Vagina (tissue), 2 donors: ENCODE measurements around the gene WARS2.

ENCODE experiments used
- POLR2A ChIP-seq, 2 donors: fragments of 450-650 bp; IDR thresholded peaks; one replicate each; pipeline ENCODE4 v1.6.1; 2017; ENCODE audit warnings: antibody characterized with exemption in 2 of 2, mild to moderate bottlenecking in 2 of 2, moderate library complexity in 2 of 2
- POLR2AphosphoS5 ChIP-seq, 2 donors: sonication (generic); formaldehyde crosslinking; IDR thresholded peaks; one replicate each; pipeline ENCODE4 v1.9.0; 2017; ENCODE audit warnings: antibody characterized with exemption in 2 of 2, mild to moderate bottlenecking in 2 of 2, low read depth in 1 of 2; ENCODE audit not compliant: insufficient read depth in 1 of 2
- TF ChIP-seq, protein P1 (sequence below), 3 experiments: fragments of 450-650 bp in 2 of 3; fragments of 200-600 bp in 1 of 3; sonication (generic) in 1 of 3; IDR thresholded peaks; one replicate each; pipeline ENCODE4 v1.5.1; 2017 to 2019; ENCODE audit warnings: antibody characterized with exemption in 3 of 3, mild to moderate bottlenecking in 2 of 3, moderate library complexity in 2 of 3

DNA sequence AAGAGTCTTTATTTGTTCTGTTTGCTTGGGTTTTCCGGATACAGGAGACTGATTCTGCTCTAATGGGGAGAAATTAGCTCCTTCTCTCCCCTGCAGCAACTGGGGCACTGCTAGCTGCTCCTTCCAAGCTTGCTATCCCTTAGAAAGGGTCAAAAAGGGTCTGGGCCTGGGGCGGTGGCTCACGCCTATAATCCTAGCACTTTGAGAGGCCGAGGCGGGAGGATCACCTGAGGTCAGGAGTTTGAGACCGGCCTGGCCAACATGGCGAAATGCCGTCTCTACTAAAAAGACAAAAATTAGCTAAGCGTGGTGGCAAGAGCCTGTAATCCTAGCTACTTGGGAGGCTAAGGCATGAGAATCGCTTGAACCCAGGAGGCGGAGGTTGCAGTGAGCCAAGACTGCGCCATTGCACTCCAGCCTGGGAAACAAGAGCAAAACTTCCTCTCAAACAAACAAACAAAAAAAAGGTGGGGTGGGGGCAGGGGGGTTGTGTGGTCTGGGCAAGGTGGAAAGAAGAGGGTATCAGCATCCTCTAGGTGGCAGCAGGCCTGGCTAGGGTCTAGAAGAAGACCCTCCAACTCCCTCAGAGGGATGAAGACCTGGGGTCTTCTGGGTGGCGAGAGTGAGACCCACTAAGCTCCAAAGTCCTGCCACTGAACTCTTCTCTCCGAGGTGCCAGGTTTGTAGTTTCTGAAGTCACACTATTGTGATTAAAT is 136.9 kb downstream of the WARS2 start:
- TF ChIP-seq, protein P1, sequence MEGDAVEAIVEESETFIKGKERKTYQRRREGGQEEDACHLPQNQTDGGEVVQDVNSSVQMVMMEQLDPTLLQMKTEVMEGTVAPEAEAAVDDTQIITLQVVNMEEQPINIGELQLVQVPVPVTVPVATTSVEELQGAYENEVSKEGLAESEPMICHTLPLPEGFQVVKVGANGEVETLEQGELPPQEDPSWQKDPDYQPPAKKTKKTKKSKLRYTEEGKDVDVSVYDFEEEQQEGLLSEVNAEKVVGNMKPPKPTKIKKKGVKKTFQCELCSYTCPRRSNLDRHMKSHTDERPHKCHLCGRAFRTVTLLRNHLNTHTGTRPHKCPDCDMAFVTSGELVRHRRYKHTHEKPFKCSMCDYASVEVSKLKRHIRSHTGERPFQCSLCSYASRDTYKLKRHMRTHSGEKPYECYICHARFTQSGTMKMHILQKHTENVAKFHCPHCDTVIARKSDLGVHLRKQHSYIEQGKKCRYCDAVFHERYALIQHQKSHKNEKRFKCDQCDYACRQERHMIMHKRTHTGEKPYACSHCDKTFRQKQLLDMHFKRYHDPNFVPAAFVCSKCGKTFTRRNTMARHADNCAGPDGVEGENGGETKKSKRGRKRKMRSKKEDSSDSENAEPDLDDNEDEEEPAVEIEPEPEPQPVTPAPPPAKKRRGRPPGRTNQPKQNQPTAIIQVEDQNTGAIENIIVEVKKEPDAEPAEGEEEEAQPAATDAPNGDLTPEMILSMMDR (IDR thresholded peaks at IDR 0.05): no peak
- TF ChIP-seq POLR2A (IDR thresholded peaks at IDR 0.05): no peak
- no peak for TF ChIP-seq POLR2AphosphoS5 (IDR thresholded peaks at IDR 0.05; ENCODE audit: insufficient read depth in 1 of 2, low read depth in 1 of 2)
